HPDE6-E6E7 (cell line): ENCODE data around the gene FAF1.
A peak's percentile ranks its signal among the peaks of the same experiment; 100 is the strongest.

Experiments used
- DNase-seq: peaks from one replicate; pipeline ENCODE4 v3.0.0; 2011; ENCODE audit warnings: missing footprints; ENCODE audit errors: extremely low spot score

Gene FAF1

GRCh38 chr1:50492142-50492541, 467.9 kb downstream of the FAF1 start:
- DNase-seq = no peak

- no peak for DNase-seq
These were observed 468.9 kb downstream of the FAF1 start for GRCh38 chr1:50491142-50491541.

- DNase-seq = no peak
These were observed 469.4 kb downstream of the FAF1 start for GRCh38 chr1:50490640-50491039.

- DNase-seq = no peak
These were observed 471.2 kb downstream of the FAF1 start for GRCh38 chr1:50488876-50489275.

- no peak for DNase-seq
These were observed 471.7 kb downstream of the FAF1 start for GRCh38 chr1:50488356-50488755.

- no peak for DNase-seq
These were observed 472.3 kb downstream of the FAF1 start for GRCh38 chr1:50487725-50488124.

- DNase-seq = no peak
These were observed 478.8 kb downstream of the FAF1 start for GRCh38 chr1:50481142-50481736.

GRCh38 chr1:50476800-50477199, 483.3 kb downstream of the FAF1 start:
- DNase-seq = no peak

- DNase-seq = peak; percentile 23
These were observed 484.9 kb downstream of the FAF1 start for GRCh38 chr1:50474859-50475809.

- no peak for DNase-seq
These were observed 486.6 kb downstream of the FAF1 start for GRCh38 chr1:50473513-50473912.

- no peak for DNase-seq
These were observed 488.1 kb downstream of the FAF1 start for GRCh38 chr1:50471967-50472366.

- DNase-seq = no peak
These were observed 497.1 kb downstream of the FAF1 start for GRCh38 chr1:50462964-50463363.

- no peak for DNase-seq
These were observed 501.6 kb downstream of the FAF1 start for GRCh38 chr1:50458507-50458906.

- DNase-seq = no peak
These were observed 505.2 kb downstream of the FAF1 start for GRCh38 chr1:50454911-50455310.

- DNase-seq = no peak
These were observed 506.8 kb downstream of the FAF1 start for GRCh38 chr1:50453266-50453665.

GRCh38 chr1:50452700-50453099, 507.4 kb downstream of the FAF1 start:
- DNase-seq = no peak

- no peak for DNase-seq
These were observed 509.0 kb downstream of the FAF1 start for GRCh38 chr1:50450861-50451653.

- DNase-seq = no peak
These were observed 512.1 kb downstream of the FAF1 start for GRCh38 chr1:50447961-50448360.

- DNase-seq = no peak
These were observed 518.9 kb downstream of the FAF1 start for GRCh38 chr1:50441183-50441582.

- DNase-seq = no peak
These were observed 521.1 kb downstream of the FAF1 start for GRCh38 chr1:50438945-50439344.

- DNase-seq = no peak
These were observed 523.6 kb downstream of the FAF1 start for GRCh38 chr1:50436489-50436888.

GRCh38 chr1:50430010-50430405, 530.1 kb downstream of the FAF1 start:
- no peak for DNase-seq
